GM23248 (cell line): ENCODE measurements around the gene RIMS1.

Experiments used
- EZH2 ChIP-seq: fragments of 200-600 bp; sonication (generic); IDR thresholded peaks from 2 replicates; pipeline ENCODE4 v1.6.1; 2018; ENCODE audit warnings: antibody characterized with exemption, mild to moderate bottlenecking; ENCODE audit not compliant: insufficient read depth, poor library complexity, severe bottlenecking
- EZH2phosphoT487 ChIP-seq: fragments of 200-600 bp; sonication (generic); IDR thresholded peaks from 2 replicates; pipeline ENCODE4 v1.6.1; 2018; ENCODE audit warnings: antibody characterized with exemption, moderate library complexity, mild to moderate bottlenecking, low read depth; ENCODE audit not compliant: insufficient read depth

DNA sequence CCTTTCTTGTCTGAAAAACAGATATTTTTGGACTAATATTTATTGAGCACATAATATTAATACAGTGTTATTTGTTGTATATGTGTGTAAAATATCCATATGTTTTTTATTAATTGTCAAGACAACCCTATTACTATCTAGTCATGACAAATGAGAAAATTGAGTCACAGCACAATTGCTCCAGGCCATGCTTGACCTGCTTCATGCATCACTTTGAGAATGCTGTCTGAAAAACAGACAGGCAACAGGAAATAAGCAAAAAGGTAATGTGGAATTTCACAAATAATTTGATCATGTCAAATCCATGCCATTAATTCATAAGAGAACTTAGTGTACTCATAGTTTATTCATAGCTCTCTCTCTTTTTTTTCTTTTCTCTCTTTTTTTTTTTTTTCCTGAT is 246.5 kb downstream of the RIMS1 start:
- TF ChIP-seq EZH2: no peak
- no peak for TF ChIP-seq EZH2phosphoT487
